Measurements from ENCODE around the gene INTS1.

DNA sequence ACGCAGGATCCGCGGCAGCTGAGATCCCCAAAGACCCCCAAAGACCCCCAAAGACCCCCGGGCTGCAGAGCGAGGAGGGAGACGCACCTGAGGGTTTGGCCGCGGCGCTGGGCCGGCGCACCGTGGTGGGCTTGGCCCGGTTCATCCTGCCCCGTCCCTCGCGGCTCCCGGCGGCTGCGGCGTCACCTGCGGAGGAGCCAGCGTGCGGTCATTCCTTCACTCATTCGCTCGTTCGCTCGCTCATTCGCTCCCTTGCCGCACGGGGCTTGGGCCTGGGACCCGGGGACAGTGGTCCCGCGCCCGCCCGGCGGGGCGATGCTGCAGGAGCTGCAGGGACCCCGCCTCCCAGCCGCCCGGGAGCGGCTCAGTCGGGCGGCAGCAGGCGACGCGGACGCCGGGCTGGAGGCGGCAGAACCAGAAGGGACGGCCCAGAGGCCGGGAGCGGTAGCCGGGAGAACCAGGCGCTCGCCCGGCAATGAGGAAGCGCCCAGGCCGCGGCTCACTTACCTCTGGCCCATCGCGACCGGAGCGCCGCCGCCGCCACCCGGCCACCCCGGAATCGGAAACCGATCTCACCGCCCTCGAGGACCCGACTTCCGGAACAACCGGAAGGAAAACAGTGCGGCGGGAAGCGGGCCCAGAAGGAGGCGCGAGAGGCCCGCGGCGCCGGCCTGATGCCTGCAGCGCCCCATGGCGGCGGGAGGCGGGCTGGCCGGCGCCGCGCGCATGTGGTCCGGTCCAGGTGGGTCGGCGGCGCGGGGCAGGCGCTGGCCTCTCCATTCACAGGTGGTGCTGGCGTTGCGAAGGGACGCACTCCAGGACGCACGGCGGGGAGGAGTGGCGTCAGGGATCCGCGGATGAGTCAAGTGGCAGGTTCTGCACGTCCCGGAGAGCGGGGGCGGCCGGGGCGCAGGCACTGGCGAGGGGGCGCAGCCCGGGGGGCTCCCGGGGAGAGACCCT is at the start of gene INTS1:
- TF ChIP-seq, protein P1, sequence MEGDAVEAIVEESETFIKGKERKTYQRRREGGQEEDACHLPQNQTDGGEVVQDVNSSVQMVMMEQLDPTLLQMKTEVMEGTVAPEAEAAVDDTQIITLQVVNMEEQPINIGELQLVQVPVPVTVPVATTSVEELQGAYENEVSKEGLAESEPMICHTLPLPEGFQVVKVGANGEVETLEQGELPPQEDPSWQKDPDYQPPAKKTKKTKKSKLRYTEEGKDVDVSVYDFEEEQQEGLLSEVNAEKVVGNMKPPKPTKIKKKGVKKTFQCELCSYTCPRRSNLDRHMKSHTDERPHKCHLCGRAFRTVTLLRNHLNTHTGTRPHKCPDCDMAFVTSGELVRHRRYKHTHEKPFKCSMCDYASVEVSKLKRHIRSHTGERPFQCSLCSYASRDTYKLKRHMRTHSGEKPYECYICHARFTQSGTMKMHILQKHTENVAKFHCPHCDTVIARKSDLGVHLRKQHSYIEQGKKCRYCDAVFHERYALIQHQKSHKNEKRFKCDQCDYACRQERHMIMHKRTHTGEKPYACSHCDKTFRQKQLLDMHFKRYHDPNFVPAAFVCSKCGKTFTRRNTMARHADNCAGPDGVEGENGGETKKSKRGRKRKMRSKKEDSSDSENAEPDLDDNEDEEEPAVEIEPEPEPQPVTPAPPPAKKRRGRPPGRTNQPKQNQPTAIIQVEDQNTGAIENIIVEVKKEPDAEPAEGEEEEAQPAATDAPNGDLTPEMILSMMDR (IDR thresholded peaks at IDR 0.05) = peak; percentile 91 to 99 (median 98)
- TF ChIP-seq POLR2A (IDR thresholded peaks at IDR 0.05) = no peak

Data from testis (tissue), 2 donors.